ENCODE data around the gene LOX.

DNA sequence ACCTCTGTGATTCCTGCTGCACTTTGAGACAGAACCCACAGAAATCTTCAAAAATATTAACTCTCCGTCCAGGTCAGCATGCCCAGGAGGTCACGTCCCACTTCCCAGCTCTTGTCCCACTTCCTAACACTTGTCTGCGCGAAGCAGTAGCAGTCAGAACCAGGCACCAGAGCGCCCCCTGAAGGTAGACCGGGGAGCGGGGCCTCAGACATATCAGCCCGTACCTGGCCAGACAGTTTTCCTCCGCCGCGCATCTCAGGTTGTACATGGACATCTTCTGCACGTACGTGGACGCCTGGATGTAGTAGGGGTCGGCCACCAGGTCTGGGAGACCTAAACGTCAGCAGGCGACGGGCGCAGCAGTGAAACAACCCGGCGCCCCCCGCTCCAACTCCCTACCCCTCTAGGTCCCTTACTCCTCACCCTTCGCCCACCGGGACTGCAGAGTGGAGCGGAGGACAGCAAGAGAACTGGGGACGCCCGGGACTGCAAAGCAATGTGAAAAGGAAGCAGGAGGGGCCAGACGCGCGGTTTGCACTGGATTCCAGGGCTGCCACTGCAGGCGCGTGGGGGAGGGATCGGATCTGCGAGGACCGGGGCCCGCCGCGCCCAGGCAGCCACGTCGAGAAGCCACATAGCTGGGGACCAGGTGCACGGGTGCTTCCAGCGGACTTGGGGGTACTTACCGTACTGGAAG is 1.2 kb downstream of the LOX start:
- TF ChIP-seq, protein P1, sequence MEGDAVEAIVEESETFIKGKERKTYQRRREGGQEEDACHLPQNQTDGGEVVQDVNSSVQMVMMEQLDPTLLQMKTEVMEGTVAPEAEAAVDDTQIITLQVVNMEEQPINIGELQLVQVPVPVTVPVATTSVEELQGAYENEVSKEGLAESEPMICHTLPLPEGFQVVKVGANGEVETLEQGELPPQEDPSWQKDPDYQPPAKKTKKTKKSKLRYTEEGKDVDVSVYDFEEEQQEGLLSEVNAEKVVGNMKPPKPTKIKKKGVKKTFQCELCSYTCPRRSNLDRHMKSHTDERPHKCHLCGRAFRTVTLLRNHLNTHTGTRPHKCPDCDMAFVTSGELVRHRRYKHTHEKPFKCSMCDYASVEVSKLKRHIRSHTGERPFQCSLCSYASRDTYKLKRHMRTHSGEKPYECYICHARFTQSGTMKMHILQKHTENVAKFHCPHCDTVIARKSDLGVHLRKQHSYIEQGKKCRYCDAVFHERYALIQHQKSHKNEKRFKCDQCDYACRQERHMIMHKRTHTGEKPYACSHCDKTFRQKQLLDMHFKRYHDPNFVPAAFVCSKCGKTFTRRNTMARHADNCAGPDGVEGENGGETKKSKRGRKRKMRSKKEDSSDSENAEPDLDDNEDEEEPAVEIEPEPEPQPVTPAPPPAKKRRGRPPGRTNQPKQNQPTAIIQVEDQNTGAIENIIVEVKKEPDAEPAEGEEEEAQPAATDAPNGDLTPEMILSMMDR (IDR thresholded peaks at IDR 0.05) = peak in 2 of 3 experiments; percentile 43 to 55
- TF ChIP-seq POLR2A (IDR thresholded peaks at IDR 0.05) (no peak), POLR2AphosphoS5 (IDR thresholded peaks at IDR 0.05; ENCODE audit: insufficient read depth in 1 of 2, low read depth in 1 of 2) (peak in 1 of 2 donors; percentile 40)

All from vagina (tissue), 2 donors.